Cardiac muscle cell (in vitro differentiated cells and primary cell): Measurements from ENCODE around the gene BMPR1A. TPM values are rescaled to one million over a fixed set of nuclear protein-coding genes. Genes with fewer than 3 reads are reported as not detected.
A peak's percentile ranks its signal among the peaks of the same experiment; 100 is the strongest.

Experiments used
- DNase-seq, 2 donors: peaks; one replicate each; pipeline versions ENCODE4 v3.0.0 to v3.0.0-alpha.2; 2010 to 2017; ENCODE audit warnings: low read depth in 1 of 2, low spot score in 1 of 2
- H3K27ac ChIP-seq: fragments of 200-600 bp; sonication (generic); 2 replicates; pipeline ENCODE4 v1.5.1; 2016
- H3K27me3 ChIP-seq: fragments of 200-600 bp; sonication (generic); 2 replicates; pipeline ENCODE4 v1.6.0; 2016; ENCODE audit warnings: control low read depth
- H3K36me3 ChIP-seq: fragments of 200-600 bp; sonication (generic); 2 replicates; pipeline ENCODE4 v1.5.1; 2016; ENCODE audit warnings: control low read depth
- H3K4me1 ChIP-seq: fragments of 200-600 bp; sonication (generic); 2 replicates; pipeline ENCODE4 v1.8.1; 2017; ENCODE audit warnings: low read depth, mild to moderate bottlenecking, mixed run types
- H3K4me3 ChIP-seq: fragments of 200-600 bp; sonication (generic); 2 replicates; pipeline ENCODE4 v1.5.1; 2016; ENCODE audit warnings: mild to moderate bottlenecking
- H3K9me3 ChIP-seq: fragments of 200-600 bp; sonication (generic); 2 replicates; pipeline ENCODE4 v1.5.1; 2017; ENCODE audit warnings: low read depth, mild to moderate bottlenecking, control low read depth
- CTCF ChIP-seq: IDR thresholded peaks from 2 replicates; pipeline ENCODE4 v1.5.1; 2012; ENCODE audit warnings: low read depth, mild to moderate bottlenecking, low read length
- polyA plus RNA-seq: library from polyadenylated mRNA; unstranded; fragments of >200 nt; fragmentation: Nextera tagmentation; extraction: Ambion mirVana; gene quantifications from 2 replicates; pipeline ENCODE4 v1.2.1, GENCODE V29; 2016
- total RNA-seq: library from RNA; depleted of rRNA; stranded (reverse); fragments of >200 nt; gene quantifications from 2 replicates; pipeline ENCODE4 v1.2.3, GENCODE V29; 2016

BMPR1A gene
- total and polyA plus RNA-seq, 2 experiments from 2014 or later: 35.6 to 39.4 TPM

- H3K9me3 ChIP-seq: no peaks in the 10 kb centered on the region
- no peaks in the 10 kb centered on the region for H3K36me3 ChIP-seq
- peaks cover 33% of the 10 kb centered on the region for H3K4me1 ChIP-seq
- DNase-seq: peak in 1 of 2 donors; percentile 40
- peak overlapping the region; percentile 100 for H3K27ac ChIP-seq
- no peak for TF ChIP-seq CTCF
- peak overlapping the region; percentile 98 for H3K4me3 ChIP-seq
- H3K27me3 ChIP-seq: no peaks in the 10 kb centered on the region
Measured at GRCh38 chr10:86758189-86759072, 2.0 kb downstream of the BMPR1A start.

- peak overlapping the region; percentile 98 for H3K4me3 ChIP-seq
- no peaks in the 10 kb centered on the region for H3K9me3 ChIP-seq
- peak in 1 of 2 donors; percentile 15 for DNase-seq
- no peaks in the 10 kb centered on the region for H3K36me3 ChIP-seq
- H3K27ac ChIP-seq: peak overlapping the region; percentile 100
- H3K4me1 ChIP-seq: peaks cover 26% of the 10 kb centered on the region
- no peak for TF ChIP-seq CTCF
- H3K27me3 ChIP-seq: no peaks in the 10 kb centered on the region
Measured at GRCh38 chr10:86759073-86759672, 2.8 kb downstream of the BMPR1A start.

GRCh38 chr10:86763404-86763803 lies 7.0 kb downstream of the BMPR1A start:
- Histone ChIP-seq H3K27me3 (no peaks in the 10 kb centered on the region), H3K4me1 (peaks cover 23% of the 10 kb centered on the region), H3K36me3 (no peaks in the 10 kb centered on the region), H3K27ac (no peak overlapping the region), H3K4me3 (no peak overlapping the region), H3K9me3 (no peaks in the 10 kb centered on the region)
- no peak for TF ChIP-seq CTCF
- DNase-seq: no peak

- Histone ChIP-seq H3K27ac (no peak overlapping the region), H3K4me3 (no peak overlapping the region), H3K9me3 (no peaks in the 10 kb centered on the region), H3K36me3 (no peaks in the 10 kb centered on the region), H3K27me3 (no peaks in the 10 kb centered on the region), H3K4me1 (peaks cover 33% of the 10 kb centered on the region)
- no peak for DNase-seq
- TF ChIP-seq CTCF: no peak
Measured at GRCh38 chr10:86765548-86765947, 9.1 kb downstream of the BMPR1A start.

GRCh38 chr10:86768412-86769062 lies 12.1 kb downstream of the BMPR1A start:
- no peak for DNase-seq
- TF ChIP-seq CTCF: no peak
- Histone ChIP-seq H3K27me3 (no peaks in the 10 kb centered on the region), H3K9me3 (no peaks in the 10 kb centered on the region), H3K27ac (peak overlapping the region; percentile 34), H3K36me3 (no peaks in the 10 kb centered on the region), H3K4me1 (peaks cover 35% of the 10 kb centered on the region), H3K4me3 (no peak overlapping the region)
